HepG2 (cell line): ENCODE data around the gene C3orf18. TPM values are rescaled to one million over a fixed set of nuclear protein-coding genes. Genes with fewer than 3 reads are reported as not detected.
A peak's percentile ranks its signal among the peaks of the same experiment; 100 is the strongest.

ENCODE experiments used
- ASH2L ChIP-seq: fragments of 300-600, 200-600 bp; sonication (generic); IDR thresholded peaks from 2 replicates; pipeline ENCODE4 v1.7.0; 2017; ENCODE audit warnings: low read depth, mild to moderate bottlenecking, moderate library complexity, mixed read lengths, low read length; ENCODE audit not compliant: insufficient read length
- IKZF4 ChIP-seq: sonication (generic); formaldehyde crosslinking; IDR thresholded peaks from 2 replicates; pipeline ENCODE4 v1.5.1; 2020; ENCODE audit warnings: borderline replicate concordance, mild to moderate bottlenecking, low read depth, missing genetic modification reagents; ENCODE audit errors: not compliant biosample characterization
- IKZF5 ChIP-seq: IDR thresholded peaks from 2 replicates; pipeline ENCODE4 v1.6.1; 2018; ENCODE audit warnings: missing genetic modification reagents, mild to moderate bottlenecking, missing compliant biosample characterization
- ISL2 ChIP-seq: sonication (generic); formaldehyde crosslinking; IDR thresholded peaks from 2 replicates; pipeline ENCODE4 v1.5.0; 2020; ENCODE audit warnings: missing genetic modification reagents
- TEAD3 ChIP-seq: optimal IDR thresholded peaks from 2 replicates; pipeline ENCODE3; 2016; ENCODE audit warnings: borderline replicate concordance
- ZFP91 ChIP-seq: sonication (generic); formaldehyde crosslinking; IDR thresholded peaks from 2 replicates; pipeline ENCODE4 v1.9.0; 2022; ENCODE audit warnings: missing genetic modification reagents, mild to moderate bottlenecking, borderline replicate concordance
- ZNF329 ChIP-seq: sonication (generic); formaldehyde crosslinking; IDR thresholded peaks from 2 replicates; pipeline ENCODE4 v1.9.0; 2021; ENCODE audit warnings: low read depth, mild to moderate bottlenecking, missing genetic modification reagents
- ZNF33A ChIP-seq: sonication (generic); formaldehyde crosslinking; IDR thresholded peaks from 2 replicates; pipeline ENCODE4 v1.5.1; 2020; ENCODE audit warnings: missing genetic modification reagents, mild to moderate bottlenecking, moderate library complexity, borderline replicate concordance
- ZNF770 ChIP-seq: sonication (generic); formaldehyde crosslinking; IDR thresholded peaks from 2 replicates; pipeline ENCODE4 v1.5.0; 2020; ENCODE audit warnings: mild to moderate bottlenecking, missing genetic modification reagents
- polyA plus RNA-seq, 8 experiments: library from polyadenylated mRNA; depleted of rRNA in 3 of 8; stranded (reverse) in 7 of 8; unstranded in 1 of 8; fragments of >200 nt; fragmentation: Illumina TruSeq in 4 of 8; extraction: Trizol in 4 of 8; gene quantifications; 2 replicates each; pipeline versions ENCODE4 v1.2.1 to v1.2.3, GENCODE V29; 2011 to 2016; ENCODE audit warnings: low read depth in 4 of 8, missing spikeins in 1 of 8, mixed read lengths in 1 of 8; ENCODE audit not compliant: insufficient read depth in 1 of 8
- total RNA-seq, 5 experiments: library from RNA; depleted of rRNA; stranded (reverse); fragments of >200 nt; fragmentation: Illumina TruSeq; extraction: Trizol; gene quantifications; 2 replicates each; pipeline ENCODE4 v1.2.3, GENCODE V29; 2016; ENCODE audit warnings: low read depth in 1 of 5
- TF ChIP-seq, protein P1 (sequence below): sonication (generic); formaldehyde crosslinking; IDR thresholded peaks from 2 replicates; pipeline ENCODE4 v1.5.0; 2020; ENCODE audit warnings: mild to moderate bottlenecking, missing genetic modification reagents, borderline replicate concordance
- TF ChIP-seq, protein P2 (sequence below): sonication (generic); formaldehyde crosslinking; conservative IDR thresholded peaks from 2 replicates; pipeline ENCODE4 v1.4.0; 2020; ENCODE audit warnings: missing genetic modification reagents
- TF ChIP-seq, protein P3 (sequence below): sonication (generic); formaldehyde crosslinking; IDR thresholded peaks from 2 replicates; pipeline ENCODE4 v1.8.1; 2023; ENCODE audit warnings: mild to moderate bottlenecking, missing genetic modification reagents, borderline replicate concordance
- TF ChIP-seq, protein P4 (sequence below): sonication (generic); formaldehyde crosslinking; IDR thresholded peaks from 2 replicates; pipeline ENCODE4 v1.8.0; 2022; ENCODE audit warnings: mild to moderate bottlenecking, missing genetic modification reagents; ENCODE audit not compliant: insufficient replicate concordance

The C3orf18 gene
- total and polyA plus RNA-seq, 2 of the 13 experiments (the other 11 are each of a cell fraction or from before 2014, with no cell fraction given), result 1.6 to 4.8 TPM

GRCh38 chr3:50600841-50601591, 33.5 kb upstream of the C3orf18 start (continued):
- TF ChIP-seq, protein P1, sequence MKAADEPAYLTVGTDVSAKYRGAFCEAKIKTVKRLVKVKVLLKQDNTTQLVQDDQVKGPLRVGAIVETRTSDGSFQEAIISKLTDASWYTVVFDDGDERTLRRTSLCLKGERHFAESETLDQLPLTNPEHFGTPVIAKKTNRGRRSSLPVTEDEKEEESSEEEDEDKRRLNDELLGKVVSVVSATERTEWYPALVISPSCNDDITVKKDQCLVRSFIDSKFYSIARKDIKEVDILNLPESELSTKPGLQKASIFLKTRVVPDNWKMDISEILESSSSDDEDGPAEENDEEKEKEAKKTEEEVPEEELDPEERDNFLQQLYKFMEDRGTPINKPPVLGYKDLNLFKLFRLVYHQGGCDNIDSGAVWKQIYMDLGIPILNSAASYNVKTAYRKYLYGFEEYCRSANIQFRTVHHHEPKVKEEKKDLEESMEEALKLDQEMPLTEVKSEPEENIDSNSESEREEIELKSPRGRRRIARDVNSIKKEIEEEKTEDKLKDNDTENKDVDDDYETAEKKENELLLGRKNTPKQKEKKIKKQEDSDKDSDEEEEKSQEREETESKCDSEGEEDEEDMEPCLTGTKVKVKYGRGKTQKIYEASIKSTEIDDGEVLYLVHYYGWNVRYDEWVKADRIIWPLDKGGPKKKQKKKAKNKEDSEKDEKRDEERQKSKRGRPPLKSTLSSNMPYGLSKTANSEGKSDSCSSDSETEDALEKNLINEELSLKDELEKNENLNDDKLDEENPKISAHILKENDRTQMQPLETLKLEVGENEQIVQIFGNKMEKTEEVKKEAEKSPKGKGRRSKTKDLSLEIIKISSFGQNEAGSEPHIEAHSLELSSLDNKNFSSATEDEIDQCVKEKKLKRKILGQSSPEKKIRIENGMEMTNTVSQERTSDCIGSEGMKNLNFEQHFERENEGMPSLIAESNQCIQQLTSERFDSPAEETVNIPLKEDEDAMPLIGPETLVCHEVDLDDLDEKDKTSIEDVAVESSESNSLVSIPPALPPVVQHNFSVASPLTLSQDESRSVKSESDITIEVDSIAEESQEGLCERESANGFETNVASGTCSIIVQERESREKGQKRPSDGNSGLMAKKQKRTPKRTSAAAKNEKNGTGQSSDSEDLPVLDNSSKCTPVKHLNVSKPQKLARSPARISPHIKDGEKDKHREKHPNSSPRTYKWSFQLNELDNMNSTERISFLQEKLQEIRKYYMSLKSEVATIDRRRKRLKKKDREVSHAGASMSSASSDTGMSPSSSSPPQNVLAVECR (CRISPR knock-in tag), result peak; percentile 65; the same call in 1 of the 2 replicates
- peak; percentile 38 for TF ChIP-seq TEAD3
- peak; percentile 87 for TF ChIP-seq ISL2 (CRISPR knock-in tag)
- no peak for TF ChIP-seq ZNF33A (CRISPR knock-in tag)
- TF ChIP-seq, protein P2, sequence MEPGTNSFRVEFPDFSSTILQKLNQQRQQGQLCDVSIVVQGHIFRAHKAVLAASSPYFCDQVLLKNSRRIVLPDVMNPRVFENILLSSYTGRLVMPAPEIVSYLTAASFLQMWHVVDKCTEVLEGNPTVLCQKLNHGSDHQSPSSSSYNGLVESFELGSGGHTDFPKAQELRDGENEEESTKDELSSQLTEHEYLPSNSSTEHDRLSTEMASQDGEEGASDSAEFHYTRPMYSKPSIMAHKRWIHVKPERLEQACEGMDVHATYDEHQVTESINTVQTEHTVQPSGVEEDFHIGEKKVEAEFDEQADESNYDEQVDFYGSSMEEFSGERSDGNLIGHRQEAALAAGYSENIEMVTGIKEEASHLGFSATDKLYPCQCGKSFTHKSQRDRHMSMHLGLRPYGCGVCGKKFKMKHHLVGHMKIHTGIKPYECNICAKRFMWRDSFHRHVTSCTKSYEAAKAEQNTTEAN (CRISPR knock-in tag), result 0 out of 2 replicates have a peak, but pooled peaks have one; percentile 56
- 0 out of 2 replicates have a peak, but pooled peaks have one; percentile 61 for TF ChIP-seq ZFP91 (CRISPR knock-in tag)
- TF ChIP-seq, protein P3, sequence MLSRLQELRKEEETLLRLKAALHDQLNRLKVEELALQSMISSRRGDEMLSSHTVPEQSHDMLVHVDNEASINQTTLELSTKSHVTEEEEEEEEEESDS (CRISPR knock-in tag), result 0 out of 2 replicates have a peak, but pooled peaks have one; percentile 33
- TF ChIP-seq ZNF770 (CRISPR knock-in tag), result peak; percentile 77
- peak; percentile 10 for TF ChIP-seq IKZF4
- TF ChIP-seq ZNF329 (CRISPR knock-in tag), result 0 out of 2 replicates have a peak, but pooled peaks have one; percentile 22
- TF ChIP-seq, protein P4, sequence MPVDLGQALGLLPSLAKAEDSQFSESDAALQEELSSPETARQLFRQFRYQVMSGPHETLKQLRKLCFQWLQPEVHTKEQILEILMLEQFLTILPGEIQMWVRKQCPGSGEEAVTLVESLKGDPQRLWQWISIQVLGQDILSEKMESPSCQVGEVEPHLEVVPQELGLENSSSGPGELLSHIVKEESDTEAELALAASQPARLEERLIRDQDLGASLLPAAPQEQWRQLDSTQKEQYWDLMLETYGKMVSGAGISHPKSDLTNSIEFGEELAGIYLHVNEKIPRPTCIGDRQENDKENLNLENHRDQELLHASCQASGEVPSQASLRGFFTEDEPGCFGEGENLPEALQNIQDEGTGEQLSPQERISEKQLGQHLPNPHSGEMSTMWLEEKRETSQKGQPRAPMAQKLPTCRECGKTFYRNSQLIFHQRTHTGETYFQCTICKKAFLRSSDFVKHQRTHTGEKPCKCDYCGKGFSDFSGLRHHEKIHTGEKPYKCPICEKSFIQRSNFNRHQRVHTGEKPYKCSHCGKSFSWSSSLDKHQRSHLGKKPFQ (CRISPR knock-in tag), result no peak
- TF ChIP-seq IKZF5 (CRISPR knock-in tag), result peak; percentile 37; the same call in 1 of the 2 replicates
- TF ChIP-seq ASH2L, result peak; percentile 40
